Measurements from ENCODE around the gene TRIM33. TPM values are rescaled to one million over a fixed set of nuclear protein-coding genes. Genes with fewer than 3 reads are reported as not detected.
"Not testable (repeated sequence)": the region's sequence is repeated elsewhere in the genome, so short reads cannot be mapped to it uniquely, and the experiment has no call there.

Gene TRIM33
- total RNA-seq, 1 donor from 2014 or later = 52.8 TPM

- DNase-seq (ENCODE audit: low read depth, low spot score) = no peak
- peaks cover 4% of the 10 kb centered on the region for H3K4me1 Mint-ChIP-seq
- H3K36me3 Mint-ChIP-seq (ENCODE audit: low read depth) = peaks cover 18% of the 10 kb centered on the region
- peaks cover 2% of the 10 kb centered on the region for H3K9me3 Mint-ChIP-seq
- TF ChIP-seq CTCF (conservative IDR thresholded peaks at IDR 0.05) = no peak
- no peak overlapping the region for H3K4me3 Mint-ChIP-seq
- H3K27me3 Mint-ChIP-seq (ENCODE audit: low read depth) = no peaks in the 10 kb centered on the region
- no peak overlapping the region for H3K27ac Mint-ChIP-seq (ENCODE audit: unreplicated experiment)
Observed at GRCh38 chr1:114453361-114453784, 57.6 kb downstream of the TRIM33 start.

- Mint-ChIP-seq H3K4me3 (no peak overlapping the region), H3K36me3 (ENCODE audit: low read depth) (peaks cover 18% of the 10 kb centered on the region), H3K9me3 (no peaks in the 10 kb centered on the region), H3K4me1 (no peaks in the 10 kb centered on the region), H3K27me3 (ENCODE audit: low read depth) (no peaks in the 10 kb centered on the region), H3K27ac (ENCODE audit: unreplicated experiment) (no peak overlapping the region)
- no peak for TF ChIP-seq CTCF (conservative IDR thresholded peaks at IDR 0.05)
- DNase-seq (ENCODE audit: low read depth, low spot score) = no peak
Observed at GRCh38 chr1:114448370-114449036, 62.5 kb downstream of the TRIM33 start.

- DNase-seq (ENCODE audit: low read depth, low spot score) = no peak
- peaks cover 16% of the 10 kb centered on the region for H3K36me3 Mint-ChIP-seq (ENCODE audit: low read depth)
Observed at GRCh38 chr1:114446198-114446597, 64.8 kb downstream of the TRIM33 start.

GRCh38 chr1:114443226-114443625 lies 67.8 kb downstream of the TRIM33 start:
- not testable (repeated sequence) for DNase-seq (ENCODE audit: low read depth, low spot score); H3K4me1 Mint-ChIP-seq; H3K27me3 Mint-ChIP-seq (ENCODE audit: low read depth); H3K9me3 Mint-ChIP-seq; H3K27ac Mint-ChIP-seq (ENCODE audit: unreplicated experiment); H3K4me3 Mint-ChIP-seq
- peaks cover 30% of the 10 kb centered on the region for H3K36me3 Mint-ChIP-seq (ENCODE audit: low read depth)

More at GRCh38 chr1:114446198-114446597, 64.8 kb downstream of the TRIM33 start:
- Mint-ChIP-seq H3K4me1 (no peaks in the 10 kb centered on the region), H3K9me3 (peaks cover 2% of the 10 kb centered on the region), H3K27ac (ENCODE audit: unreplicated experiment) (no peak overlapping the region), H3K4me3 (no peak overlapping the region), H3K27me3 (ENCODE audit: low read depth) (no peaks in the 10 kb centered on the region)
- no peak for TF ChIP-seq CTCF (conservative IDR thresholded peaks at IDR 0.05)

GRCh38 chr1:114441332-114441731 lies 69.7 kb downstream of the TRIM33 start:
- H3K9me3 Mint-ChIP-seq = peaks cover 2% of the 10 kb centered on the region
- DNase-seq (ENCODE audit: low read depth, low spot score) = no peak
- H3K4me3 Mint-ChIP-seq = no peak overlapping the region
- no peak overlapping the region for H3K27ac Mint-ChIP-seq (ENCODE audit: unreplicated experiment)
- peaks cover 30% of the 10 kb centered on the region for H3K36me3 Mint-ChIP-seq (ENCODE audit: low read depth)
- H3K4me1 Mint-ChIP-seq = no peaks in the 10 kb centered on the region
- no peaks in the 10 kb centered on the region for H3K27me3 Mint-ChIP-seq (ENCODE audit: low read depth)
- no peak for TF ChIP-seq CTCF (conservative IDR thresholded peaks at IDR 0.05)

GRCh38 chr1:114439369-114439768 lies 71.6 kb downstream of the TRIM33 start:
- Mint-ChIP-seq H3K4me3 (no peak overlapping the region), H3K27ac (ENCODE audit: unreplicated experiment) (no peak overlapping the region), H3K36me3 (ENCODE audit: low read depth) (peaks cover 21% of the 10 kb centered on the region), H3K27me3 (ENCODE audit: low read depth) (no peaks in the 10 kb centered on the region), H3K4me1 (no peaks in the 10 kb centered on the region), H3K9me3 (peaks cover 2% of the 10 kb centered on the region)
- no peak for TF ChIP-seq CTCF (conservative IDR thresholded peaks at IDR 0.05)
- DNase-seq (ENCODE audit: low read depth, low spot score) = no peak

Measured in neural crest cell (in vitro differentiated cells).